Measurements from ENCODE around the gene MDM2. TPM values are rescaled to one million over a fixed set of nuclear protein-coding genes. Genes with fewer than 3 reads are reported as not detected.

MDM2 gene
- total RNA-seq, 1 donor from 2014 or later = 36.0 TPM

- Histone ChIP-seq H3K27me3 (ENCODE audit: low read depth) (peaks cover 4% of the 10 kb centered on the region), H3K36me3 (peaks cover 9% of the 10 kb centered on the region), H3K4me3 (no peak overlapping the region), H3K27ac (replicated peaks) (no peak overlapping the region), H3K4me1 (no peaks in the 10 kb centered on the region), H3K9me3 (replicated peaks) (no peaks in the 10 kb centered on the region)
- DNase-seq = no peak
- TF ChIP-seq CTCF (IDR thresholded peaks at IDR 0.05; ENCODE audit: borderline replicate concordance) = no peak
- intact Hi-C loops (cut with micrococcal nuclease) = loop anchor here (10.0 kb wide), 1 partner anchor 207 kb away; no protein-coding TSS in a partner anchor
Measured at GRCh38 chr12:68867606-68868005, 59.6 kb downstream of the MDM2 start.

- H3K36me3 ChIP-seq = peaks cover 9% of the 10 kb centered on the region
- intact Hi-C loops (cut with micrococcal nuclease) = loop anchor here (10.0 kb wide), 1 partner anchor 207 kb away; no protein-coding TSS in a partner anchor
- TF ChIP-seq CTCF (IDR thresholded peaks at IDR 0.05; ENCODE audit: borderline replicate concordance) = no peak
- H3K9me3 ChIP-seq (replicated peaks) = no peaks in the 10 kb centered on the region
- peaks cover 4% of the 10 kb centered on the region for H3K27me3 ChIP-seq (ENCODE audit: low read depth)
- H3K27ac ChIP-seq (replicated peaks) = no peak overlapping the region
- no peak overlapping the region for H3K4me3 ChIP-seq
- no peak for DNase-seq
- H3K4me1 ChIP-seq = no peaks in the 10 kb centered on the region
Measured at GRCh38 chr12:68868043-68868790, 60.2 kb downstream of the MDM2 start.

GRCh38 chr12:68870011-68870410, 62.0 kb downstream of the MDM2 start:
- TF ChIP-seq CTCF (IDR thresholded peaks at IDR 0.05; ENCODE audit: borderline replicate concordance) = no peak
- Histone ChIP-seq H3K36me3 (peaks cover 9% of the 10 kb centered on the region), H3K4me1 (no peaks in the 10 kb centered on the region), H3K9me3 (replicated peaks) (no peaks in the 10 kb centered on the region), H3K4me3 (no peak overlapping the region), H3K27me3 (ENCODE audit: low read depth) (peaks cover 4% of the 10 kb centered on the region), H3K27ac (replicated peaks) (no peak overlapping the region)
- DNase-seq = no peak
- intact Hi-C loops (cut with micrococcal nuclease) = no loop called here

- Histone ChIP-seq H3K27ac (replicated peaks) (no peak overlapping the region), H3K9me3 (replicated peaks) (no peaks in the 10 kb centered on the region), H3K27me3 (ENCODE audit: low read depth) (peaks cover 4% of the 10 kb centered on the region), H3K4me3 (no peak overlapping the region), H3K4me1 (no peaks in the 10 kb centered on the region), H3K36me3 (peaks cover 9% of the 10 kb centered on the region)
- intact Hi-C loops (cut with micrococcal nuclease) = no loop called here
- TF ChIP-seq CTCF (IDR thresholded peaks at IDR 0.05; ENCODE audit: borderline replicate concordance) = no peak
- no peak for DNase-seq
Measured at GRCh38 chr12:68870443-68870842, 62.5 kb downstream of the MDM2 start.

GRCh38 chr12:68871396-68871795, 63.4 kb downstream of the MDM2 start:
- peaks cover 2% of the 10 kb centered on the region for H3K4me1 ChIP-seq
- TF ChIP-seq CTCF (IDR thresholded peaks at IDR 0.05; ENCODE audit: borderline replicate concordance) = no peak
- no peak overlapping the region for H3K4me3 ChIP-seq
- peaks cover 9% of the 10 kb centered on the region for H3K36me3 ChIP-seq
- DNase-seq = no peak
- intact Hi-C loops (cut with micrococcal nuclease) = no loop called here
- H3K27ac ChIP-seq (replicated peaks) = no peak overlapping the region
- no peaks in the 10 kb centered on the region for H3K9me3 ChIP-seq (replicated peaks)
- peaks cover 4% of the 10 kb centered on the region for H3K27me3 ChIP-seq (ENCODE audit: low read depth)
